ENCODE results near the gene FASTK.
A peak's percentile ranks its signal among the peaks of the same experiment; 100 is the strongest.

Gene FASTK

GRCh38 chr7:151110236-151110940 lies 29.8 kb upstream of the FASTK start:
- no peak overlapping the region for H3K4me3 Mint-ChIP-seq
- no peak for ATAC-seq
- H3K9me3 Mint-ChIP-seq = no peaks in the 10 kb centered on the region
- no peaks in the 10 kb centered on the region for H3K36me3 Mint-ChIP-seq
- peaks cover 8% of the 10 kb centered on the region for H3K4me1 Mint-ChIP-seq
- DNase-seq (ENCODE audit: low spot score in 2 of 2) = no peak
- no peak overlapping the region for H3K27ac Mint-ChIP-seq

GRCh38 chr7:151109094-151110048 lies 28.8 kb upstream of the FASTK start:
- DNase-seq (ENCODE audit: low spot score in 2 of 2) (no peak), ATAC-seq (no peak)
- Mint-ChIP-seq H3K4me3 (no peak overlapping the region), H3K36me3 (peaks cover 2% of the 10 kb centered on the region), H3K4me1 (peaks cover 11% of the 10 kb centered on the region), H3K27ac (no peak overlapping the region), H3K9me3 (no peaks in the 10 kb centered on the region)

- H3K36me3 Mint-ChIP-seq = peaks cover 7% of the 10 kb centered on the region
- no peaks in the 10 kb centered on the region for H3K9me3 Mint-ChIP-seq
- no peak overlapping the region for H3K4me3 Mint-ChIP-seq
- peaks cover 16% of the 10 kb centered on the region for H3K4me1 Mint-ChIP-seq
- ATAC-seq = no peak
- DNase-seq (ENCODE audit: low spot score in 2 of 2) = no peak
- no peak overlapping the region for H3K27ac Mint-ChIP-seq
Observed at GRCh38 chr7:151107882-151108281, 27.3 kb upstream of the FASTK start.

- peaks cover 7% of the 10 kb centered on the region for H3K4me1 Mint-ChIP-seq
- DNase-seq (ENCODE audit: low spot score in 2 of 2) (no peak), ATAC-seq (no peak)
- H3K9me3 Mint-ChIP-seq = no peaks in the 10 kb centered on the region
- H3K4me3 Mint-ChIP-seq = no peak overlapping the region
- H3K27ac Mint-ChIP-seq = no peak overlapping the region
- peaks cover 7% of the 10 kb centered on the region for H3K36me3 Mint-ChIP-seq
Observed at GRCh38 chr7:151104411-151105235, 24.0 kb upstream of the FASTK start.

GRCh38 chr7:151103973-151104372 lies 23.4 kb upstream of the FASTK start:
- DNase-seq (ENCODE audit: low spot score in 2 of 2) (no peak), ATAC-seq (no peak)
- no peaks in the 10 kb centered on the region for H3K9me3 Mint-ChIP-seq
- H3K4me1 Mint-ChIP-seq = peaks cover 7% of the 10 kb centered on the region
- H3K36me3 Mint-ChIP-seq = peaks cover 7% of the 10 kb centered on the region
- H3K27ac Mint-ChIP-seq = no peak overlapping the region
- no peak overlapping the region for H3K4me3 Mint-ChIP-seq

- no peak overlapping the region for H3K27ac Mint-ChIP-seq
- H3K4me3 Mint-ChIP-seq = no peak overlapping the region
- H3K9me3 Mint-ChIP-seq = no peaks in the 10 kb centered on the region
- H3K36me3 Mint-ChIP-seq = peaks cover 7% of the 10 kb centered on the region
- H3K4me1 Mint-ChIP-seq = peaks cover 7% of the 10 kb centered on the region
- DNase-seq (ENCODE audit: low spot score in 2 of 2) = no peak
- ATAC-seq = no peak
Observed at GRCh38 chr7:151102991-151103390, 22.4 kb upstream of the FASTK start.

- H3K27ac Mint-ChIP-seq = no peak overlapping the region
- peaks cover 7% of the 10 kb centered on the region for H3K36me3 Mint-ChIP-seq
- ATAC-seq (no peak), DNase-seq (ENCODE audit: low spot score in 2 of 2) (no peak)
- H3K4me3 Mint-ChIP-seq = no peak overlapping the region
- peaks cover 7% of the 10 kb centered on the region for H3K4me1 Mint-ChIP-seq
- no peaks in the 10 kb centered on the region for H3K9me3 Mint-ChIP-seq
Observed at GRCh38 chr7:151101621-151102396, 21.2 kb upstream of the FASTK start.

GRCh38 chr7:151100921-151101320 lies 20.3 kb upstream of the FASTK start:
- peaks cover 7% of the 10 kb centered on the region for H3K36me3 Mint-ChIP-seq
- DNase-seq (ENCODE audit: low spot score in 2 of 2) (no peak), ATAC-seq (no peak)
- H3K9me3 Mint-ChIP-seq = no peaks in the 10 kb centered on the region
- H3K4me1 Mint-ChIP-seq = peaks cover 7% of the 10 kb centered on the region
- H3K27ac Mint-ChIP-seq = no peak overlapping the region
- H3K4me3 Mint-ChIP-seq = no peak overlapping the region

GRCh38 chr7:151099486-151100211 lies 19.0 kb upstream of the FASTK start:
- Mint-ChIP-seq H3K4me3 (no peak overlapping the region), H3K36me3 (peaks cover 7% of the 10 kb centered on the region), H3K27ac (no peak overlapping the region), H3K4me1 (peaks cover 12% of the 10 kb centered on the region), H3K9me3 (no peaks in the 10 kb centered on the region)
- ATAC-seq (no peak), DNase-seq (ENCODE audit: low spot score in 2 of 2) (no peak)

GRCh38 chr7:151095828-151096475 lies 15.3 kb upstream of the FASTK start:
- peaks cover 13% of the 10 kb centered on the region for H3K4me1 Mint-ChIP-seq
- no peaks in the 10 kb centered on the region for H3K9me3 Mint-ChIP-seq
- H3K36me3 Mint-ChIP-seq = no peaks in the 10 kb centered on the region
- no peak overlapping the region for H3K27ac Mint-ChIP-seq
- DNase-seq (ENCODE audit: low spot score in 2 of 2) (no peak), ATAC-seq (no peak)
- no peak overlapping the region for H3K4me3 Mint-ChIP-seq

- Mint-ChIP-seq H3K9me3 (no peaks in the 10 kb centered on the region), H3K4me1 (peaks cover 13% of the 10 kb centered on the region), H3K4me3 (no peak overlapping the region), H3K36me3 (no peaks in the 10 kb centered on the region), H3K27ac (peak overlapping the region; percentile 26)
- DNase-seq (ENCODE audit: low spot score in 2 of 2) (no peak), ATAC-seq (no peak)
Observed at GRCh38 chr7:151095123-151095797, 14.7 kb upstream of the FASTK start.

- ATAC-seq (no peak), DNase-seq (ENCODE audit: low spot score in 2 of 2) (no peak)
- Mint-ChIP-seq H3K36me3 (no peaks in the 10 kb centered on the region), H3K4me3 (no peak overlapping the region), H3K4me1 (peaks cover 16% of the 10 kb centered on the region), H3K9me3 (no peaks in the 10 kb centered on the region), H3K27ac (peak overlapping the region; percentile 26)
Observed at GRCh38 chr7:151094675-151095074, 14.1 kb upstream of the FASTK start.

GRCh38 chr7:151093748-151094147 lies 13.1 kb upstream of the FASTK start:
- DNase-seq (ENCODE audit: low spot score in 2 of 2) = no peak
- ATAC-seq = no peak
- H3K4me3 Mint-ChIP-seq = no peak overlapping the region
- H3K36me3 Mint-ChIP-seq = no peaks in the 10 kb centered on the region
- peaks cover 25% of the 10 kb centered on the region for H3K4me1 Mint-ChIP-seq
- no peak overlapping the region for H3K27ac Mint-ChIP-seq
- no peaks in the 10 kb centered on the region for H3K9me3 Mint-ChIP-seq

All from stimulated activated effector memory CD8-positive, alpha-beta T cell treated with anti-CD3 and anti-CD28 coated beads, Interleukin-12 subunit alpha, Interleukin-12 subunit beta, amount 100 ng/mL, for 72 hours (primary cell).